Head of caudate nucleus (tissue), 42 donors: ENCODE measurements around the gene SIX2.

Experiments
- DNase-seq, 42 donors: peaks; one replicate each; pipeline versions ENCODE4 v3.0.0 to v3.0.0-alpha.2; 2020 to 2021; ENCODE audit warnings: mixed read lengths in 7 of 42
- intact Hi-C: fragments of 100-400 bp; cut with DNase I; formaldehyde crosslinking; loops from one replicate; pipeline ENCODE4 v1.15.0; 2022

SIX2 gene

DNA sequence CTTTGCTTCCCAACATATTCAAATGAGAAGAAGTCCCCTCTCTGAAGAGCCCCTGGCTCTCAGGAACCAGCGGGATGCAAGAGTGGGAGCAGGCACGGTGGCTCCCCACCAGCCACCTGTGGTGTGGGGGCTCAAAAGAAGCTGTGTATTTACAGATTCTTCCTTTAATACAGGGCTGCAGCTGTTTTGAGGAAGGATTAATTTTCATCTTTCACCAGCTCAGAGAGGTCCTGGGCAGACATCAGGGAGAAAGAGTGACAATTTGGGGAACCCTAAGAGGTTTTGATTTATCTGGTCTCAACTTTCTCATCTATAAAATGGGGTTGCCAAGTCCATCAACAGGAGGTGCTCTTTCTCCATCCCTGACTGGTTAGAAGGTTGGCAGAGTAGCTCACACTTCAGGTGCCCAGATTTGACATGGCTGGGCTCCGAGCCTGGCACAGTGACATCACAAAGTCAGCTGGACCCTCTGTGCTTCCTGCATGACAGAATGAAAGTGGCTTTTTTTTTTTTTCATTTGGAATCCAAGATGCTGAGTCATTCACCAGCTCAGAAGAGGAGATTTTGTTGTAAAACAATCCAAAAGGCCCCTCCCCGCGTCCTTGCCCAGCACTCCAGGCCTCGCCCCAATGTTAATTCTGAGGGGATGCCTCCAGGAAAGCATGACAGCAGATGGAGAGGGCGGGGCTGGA lies 15.5 kb upstream of the SIX2 start:
- intact Hi-C loops = no loop called here
- no peak for DNase-seq

DNA sequence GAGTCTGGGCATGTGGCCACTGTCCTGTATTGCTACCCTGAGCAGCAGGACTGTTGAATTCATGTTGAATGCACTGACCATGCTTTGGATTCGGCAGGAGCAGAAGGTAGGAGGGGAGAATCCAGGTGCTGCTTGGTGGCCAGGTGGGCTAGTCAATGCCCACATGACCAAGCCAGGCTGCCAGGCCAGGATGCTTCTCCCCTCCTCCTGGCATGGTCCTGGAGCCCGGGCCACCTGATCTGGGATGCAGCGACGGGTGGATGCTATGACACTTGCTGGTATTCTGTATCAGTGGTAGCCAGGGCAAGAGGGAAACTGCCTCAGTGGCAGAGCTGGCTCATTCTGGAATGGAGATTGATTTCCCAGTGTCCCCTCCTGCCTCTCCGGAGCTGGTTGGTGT lies 14.8 kb upstream of the SIX2 start:
- intact Hi-C loops = no loop called here
- no peak for DNase-seq

DNA sequence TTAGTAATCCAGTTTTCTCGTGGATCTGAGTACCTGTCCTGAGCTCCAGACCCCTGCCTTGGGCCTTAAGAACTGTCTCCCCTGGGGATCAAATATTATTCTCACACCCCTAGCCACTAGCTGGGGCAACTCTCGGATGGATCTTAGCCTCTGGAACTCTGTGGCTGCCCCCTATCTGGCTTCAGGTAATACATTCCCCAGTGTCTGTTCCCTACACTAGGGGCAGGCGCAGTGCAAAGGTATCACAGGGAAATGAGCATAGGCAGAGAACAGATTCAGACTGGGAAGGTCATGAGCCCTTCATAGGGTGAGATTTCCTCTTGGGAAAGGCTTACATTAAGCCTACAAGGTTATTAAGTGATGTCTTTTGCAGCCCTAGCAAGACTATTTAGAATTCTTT lies 11.2 kb upstream of the SIX2 start:
- no peak for DNase-seq
- intact Hi-C loops = no loop called here

DNA sequence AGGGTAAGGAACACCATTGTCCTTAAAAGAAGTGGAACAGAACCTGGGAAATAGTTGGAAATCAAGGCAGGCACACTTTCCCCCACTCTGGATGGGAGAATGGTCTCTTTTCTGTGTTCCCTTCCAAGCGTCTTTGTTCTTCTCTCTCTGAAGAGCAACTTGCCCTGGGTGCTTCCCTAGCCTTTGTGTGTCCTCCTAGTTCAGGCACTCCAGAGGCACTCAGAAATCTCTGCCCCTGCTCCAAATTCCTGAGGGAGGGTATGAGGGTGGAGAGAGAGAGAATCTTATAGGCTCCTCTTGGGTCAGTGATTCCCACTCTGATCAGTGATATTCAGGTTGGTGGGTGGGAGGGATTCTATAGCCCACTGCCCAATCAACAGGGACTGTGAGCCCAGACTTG lies 8.8 kb upstream of the SIX2 start:
- intact Hi-C loops = no loop called here
- DNase-seq = no peak

DNA sequence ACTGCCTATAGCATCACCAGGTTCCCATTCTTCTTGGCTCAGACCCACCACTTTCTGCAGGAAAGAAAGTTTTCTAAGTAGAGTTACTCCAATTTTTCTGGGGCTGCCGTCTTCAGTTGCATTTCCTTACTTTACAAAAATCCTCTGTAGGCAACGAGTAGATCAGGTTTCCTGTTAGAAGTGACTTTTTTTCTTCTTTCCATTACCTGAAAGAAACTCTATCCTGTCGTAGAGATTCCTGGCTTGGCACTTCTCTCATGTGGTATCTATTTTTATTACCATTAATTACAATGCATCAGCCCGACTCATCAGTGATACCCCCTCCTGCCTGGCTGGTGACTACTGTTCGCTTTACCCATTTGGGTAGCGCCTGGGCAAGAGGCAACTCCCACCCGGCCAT lies 5.6 kb upstream of the SIX2 start:
- DNase-seq = no peak
- intact Hi-C loops = no loop called here

DNA sequence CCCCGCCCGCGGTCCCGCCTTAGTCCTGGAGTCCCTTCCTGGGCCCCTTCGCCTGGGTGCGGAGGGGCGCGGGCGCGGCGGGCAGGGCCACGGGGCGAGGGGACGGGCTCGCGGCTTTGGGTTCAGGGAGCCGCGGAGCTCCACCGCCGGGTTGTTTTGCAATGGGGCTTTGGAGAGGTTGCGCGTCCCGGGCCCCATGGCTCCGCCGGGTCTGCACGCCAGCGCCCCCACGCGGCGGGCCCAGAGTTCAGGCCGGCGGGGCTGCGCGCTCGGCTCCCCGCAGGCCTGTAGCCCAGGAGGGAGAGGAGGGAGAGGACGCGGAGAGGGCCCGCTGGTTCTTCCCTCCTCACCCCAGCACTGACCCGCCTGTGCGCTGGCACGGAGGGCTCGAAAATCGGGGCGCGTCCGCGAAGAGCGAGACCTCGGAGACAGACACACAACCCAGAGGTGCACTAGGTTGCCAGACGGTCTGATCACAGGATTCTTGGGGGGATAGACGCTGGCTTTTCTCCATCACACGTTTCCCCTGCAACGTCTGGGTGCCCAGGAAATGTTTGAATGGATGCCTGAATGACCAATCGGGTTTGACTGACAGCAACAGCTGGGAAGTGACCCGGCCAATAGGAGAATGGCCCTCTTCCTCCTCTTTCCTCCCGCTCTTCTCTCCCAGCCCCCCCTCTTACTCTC lies 4.9 kb upstream of the SIX2 start:
- DNase-seq = peak in 17 of 42 donors; percentile 14 to 59 (median 31)
- intact Hi-C loops = no loop called here

DNA sequence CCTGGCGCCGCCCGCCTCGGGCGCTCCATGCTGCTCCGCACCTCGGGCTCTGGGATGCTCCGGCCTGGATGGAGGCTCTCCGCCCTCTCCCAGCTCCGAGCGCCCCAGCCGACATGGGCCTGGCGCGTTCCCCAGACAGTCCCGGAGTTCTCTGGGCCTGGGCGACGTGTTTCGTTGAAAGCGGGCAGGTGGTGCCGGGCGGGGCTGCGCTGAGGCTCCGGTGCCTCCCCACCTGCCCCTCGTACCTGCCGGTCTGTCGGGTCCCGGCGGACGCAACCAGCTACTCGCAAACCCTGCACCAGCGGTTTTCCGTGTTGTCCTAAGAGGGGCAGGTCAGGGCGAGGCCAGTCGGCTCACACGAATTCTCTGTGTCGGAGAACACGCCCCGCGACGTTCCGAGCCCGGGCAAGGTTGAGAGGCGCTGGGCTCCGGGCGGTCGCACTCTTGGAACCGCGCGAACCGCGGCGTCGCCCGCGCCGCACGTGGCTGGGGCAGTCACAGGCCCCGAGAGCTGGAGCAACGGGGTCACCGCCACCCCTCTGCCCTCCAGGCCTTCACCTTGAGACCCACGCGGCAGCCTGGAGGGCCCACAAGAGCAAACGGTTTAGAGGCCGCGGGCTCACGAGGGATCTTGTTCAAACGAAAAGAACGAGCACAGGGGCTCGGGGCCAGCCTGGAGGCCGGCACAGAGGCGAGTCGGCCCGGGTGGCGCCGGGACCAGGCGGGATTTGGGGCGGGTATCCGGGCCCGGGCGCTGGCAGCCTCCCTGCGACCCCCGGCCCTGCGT lies 4.2 kb upstream of the SIX2 start:
- intact Hi-C loops = no loop called here
- no peak for DNase-seq

DNA sequence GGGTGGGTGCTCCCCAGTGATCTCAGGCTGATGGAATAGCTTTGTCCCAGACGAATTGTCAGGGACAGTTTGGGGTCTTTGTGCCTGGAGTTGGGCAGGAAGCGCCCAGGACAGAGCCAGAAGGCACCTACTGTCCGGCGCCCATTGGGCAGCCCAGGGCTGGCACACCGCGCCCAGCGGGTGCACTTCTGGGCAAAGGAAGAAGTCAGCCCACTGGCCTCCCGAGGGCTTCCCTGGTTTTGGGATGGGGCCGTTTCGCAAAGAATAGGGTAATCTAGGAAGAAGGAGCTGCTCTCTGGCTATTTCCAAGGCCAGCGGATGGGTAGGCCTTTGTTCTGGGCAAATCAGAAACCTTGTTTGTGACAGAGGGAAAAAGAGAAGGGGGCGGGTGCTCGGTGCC lies 3.5 kb upstream of the SIX2 start:
- intact Hi-C loops = no loop called here
- DNase-seq = no peak

DNA sequence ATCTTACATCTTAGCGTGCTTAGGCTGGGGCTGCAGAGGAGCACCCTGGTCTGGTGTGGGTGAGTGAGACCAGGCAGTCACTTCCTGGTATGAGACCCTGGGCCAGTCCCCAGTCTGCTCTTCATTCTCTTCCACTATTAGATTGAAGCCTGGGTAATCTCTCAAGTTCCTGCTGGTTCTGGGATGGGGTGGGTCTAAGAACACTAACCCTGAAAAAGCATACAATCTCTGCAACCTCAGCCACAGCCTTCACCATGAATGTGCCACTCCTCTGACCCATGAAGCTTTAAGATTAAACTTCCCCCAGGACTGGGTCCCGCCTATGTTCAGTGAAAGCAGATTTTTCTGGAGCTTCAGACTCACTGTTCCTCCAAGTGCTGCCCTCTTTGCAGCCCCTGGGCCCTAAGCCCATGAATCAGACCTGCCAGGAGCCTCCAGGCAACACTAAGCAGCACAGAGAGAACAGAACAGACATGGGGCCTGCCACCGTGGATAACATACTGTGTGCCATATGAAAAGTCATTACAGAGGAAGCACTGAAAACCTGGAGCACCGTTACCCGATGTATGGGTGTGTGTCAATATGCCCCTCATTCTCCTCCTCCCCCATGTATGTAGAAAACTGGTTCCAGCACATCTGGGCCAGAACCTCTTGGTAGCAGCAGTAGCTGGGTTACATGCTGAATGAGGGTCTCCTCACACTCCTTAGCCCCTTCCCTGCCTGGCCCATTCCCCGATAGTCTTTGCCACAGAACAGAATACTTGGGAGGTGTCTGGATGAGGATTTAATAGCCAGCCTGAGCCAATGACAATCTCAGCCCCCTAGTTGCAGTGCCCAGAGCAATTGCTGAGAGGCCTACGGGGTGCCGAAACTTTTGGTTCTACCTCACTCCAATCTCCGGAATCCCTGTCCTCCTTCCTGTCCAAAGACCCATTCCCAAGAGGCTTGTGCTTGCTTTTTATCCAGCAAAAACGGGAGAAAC lies 2.7 kb upstream of the SIX2 start:
- intact Hi-C loops = no loop called here
- DNase-seq = no peak

DNA sequence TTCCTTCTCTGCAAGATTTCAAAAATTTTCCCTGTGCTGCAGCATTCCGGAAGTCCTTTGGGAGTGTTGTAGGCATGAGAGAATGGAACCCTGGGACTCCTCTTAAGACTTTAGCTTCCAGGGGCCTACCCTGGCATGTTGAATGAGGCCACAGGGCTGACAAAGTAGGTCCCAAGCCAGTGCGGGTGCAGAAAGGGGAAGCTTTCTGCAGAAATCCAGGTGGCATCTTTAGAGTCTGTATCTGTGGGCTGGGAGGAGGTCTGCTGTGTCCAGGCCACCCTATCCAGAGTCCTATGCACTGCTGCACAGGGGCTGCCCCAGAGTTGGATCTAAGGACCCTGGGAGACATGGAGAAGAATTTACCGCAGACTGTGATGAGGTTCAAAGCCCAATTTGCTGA lies 1.9 kb upstream of the SIX2 start:
- intact Hi-C loops = no loop called here

DNA sequence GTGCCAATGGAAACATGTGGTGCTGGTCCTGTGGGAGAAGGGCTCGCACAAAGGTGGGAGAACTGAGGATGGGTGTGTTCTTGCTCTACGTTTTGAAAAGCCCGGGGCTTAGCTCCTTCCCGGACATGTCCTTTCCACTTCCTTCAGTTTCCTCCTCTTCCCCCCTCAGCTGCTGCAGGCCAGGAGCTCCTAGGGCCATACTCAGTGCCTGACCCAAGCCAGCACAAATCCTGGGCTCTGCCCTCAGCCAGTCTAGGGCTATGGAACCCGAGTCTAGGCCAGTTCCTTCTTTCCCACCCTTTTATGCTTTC lies 1.4 kb upstream of the SIX2 start:
- no peak for DNase-seq
- intact Hi-C loops = no loop called here

More for the DNA sequence above, 1.9 kb upstream of the SIX2 start:
- DNase-seq = no peak

DNA sequence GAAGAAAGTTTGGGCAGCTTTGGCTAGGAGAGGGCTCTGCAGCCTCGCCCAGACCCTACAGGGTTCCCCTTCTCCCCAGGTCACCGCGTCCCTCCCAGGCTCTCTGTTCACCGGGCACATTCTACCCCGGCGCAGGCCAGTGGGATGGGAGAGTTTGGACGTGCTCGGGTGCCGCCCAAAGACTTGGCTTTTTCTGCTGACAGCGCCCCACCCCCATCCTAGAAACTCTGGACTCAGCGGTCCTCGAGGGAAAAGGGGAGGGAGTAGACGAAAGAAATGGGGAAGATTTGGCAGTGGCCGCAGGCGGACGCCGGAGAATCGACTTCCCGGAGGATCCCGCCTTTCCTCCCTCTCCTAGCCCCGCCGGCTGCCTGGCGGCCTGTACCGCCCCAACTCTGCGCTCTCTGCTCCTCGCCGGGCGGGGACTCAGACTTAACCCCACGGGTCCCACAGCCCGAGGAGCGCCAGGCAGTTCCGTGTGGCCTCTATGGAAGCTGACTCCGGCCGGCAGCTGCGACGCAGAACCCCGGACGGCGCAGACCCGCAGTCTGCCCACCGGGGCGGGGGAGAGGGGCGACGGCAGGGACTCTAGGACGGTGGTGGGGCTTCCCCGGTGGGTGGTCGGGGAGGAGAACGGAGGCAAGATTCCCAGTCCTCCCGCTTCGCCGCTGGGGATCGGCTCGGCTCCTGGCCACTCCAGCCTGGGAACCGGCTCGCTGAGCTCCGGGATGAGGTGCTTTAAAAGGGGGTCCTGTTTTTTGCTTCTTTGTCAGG lies 863 bp upstream of the SIX2 start:
- no peak for DNase-seq

DNA sequence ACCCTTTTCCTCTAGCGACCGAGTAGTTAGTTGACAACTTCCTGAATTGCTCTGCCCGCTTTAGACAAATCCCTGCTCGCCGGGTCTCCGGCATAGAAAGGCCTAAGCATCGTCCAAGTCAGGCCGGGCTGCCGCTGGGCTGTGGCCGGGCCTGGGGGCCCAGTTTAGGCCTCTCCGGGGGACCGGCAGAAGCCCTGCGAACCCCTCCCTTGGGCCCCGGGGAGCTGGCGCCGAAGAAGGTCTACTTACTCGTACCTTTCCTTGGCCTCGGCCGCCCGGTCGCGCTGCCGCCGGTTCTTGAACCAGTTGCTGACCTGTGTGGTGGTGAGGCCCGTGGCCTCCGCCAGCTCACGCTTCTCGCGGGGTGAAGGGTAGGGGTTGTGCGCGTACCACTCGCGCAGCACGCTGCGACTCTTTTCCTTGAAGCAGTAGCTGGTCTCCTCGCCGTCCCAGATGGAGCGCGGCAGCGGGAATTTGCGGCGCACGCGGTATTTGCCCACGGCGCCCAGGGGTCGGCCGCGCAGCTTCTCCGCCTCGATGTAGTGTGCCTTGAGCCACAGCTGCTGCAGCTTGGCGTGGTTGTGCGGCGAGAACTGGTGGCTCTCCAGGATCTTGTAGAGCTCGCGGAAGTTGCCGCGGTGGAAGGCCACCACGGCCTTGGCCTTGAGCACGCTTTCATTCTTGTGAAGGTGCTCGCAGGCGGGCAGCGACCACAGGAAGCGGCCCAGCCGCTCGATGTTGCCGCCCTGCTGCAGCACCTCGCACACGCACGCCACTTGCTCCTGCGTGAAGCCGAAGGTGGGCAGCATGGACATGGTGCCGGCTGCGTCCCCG lies 739 bp downstream of the SIX2 start:
- intact Hi-C loops = no loop called here
- no peak for DNase-seq

More for the DNA sequence above, 863 bp upstream of the SIX2 start:
- intact Hi-C loops = no loop called here

DNA sequence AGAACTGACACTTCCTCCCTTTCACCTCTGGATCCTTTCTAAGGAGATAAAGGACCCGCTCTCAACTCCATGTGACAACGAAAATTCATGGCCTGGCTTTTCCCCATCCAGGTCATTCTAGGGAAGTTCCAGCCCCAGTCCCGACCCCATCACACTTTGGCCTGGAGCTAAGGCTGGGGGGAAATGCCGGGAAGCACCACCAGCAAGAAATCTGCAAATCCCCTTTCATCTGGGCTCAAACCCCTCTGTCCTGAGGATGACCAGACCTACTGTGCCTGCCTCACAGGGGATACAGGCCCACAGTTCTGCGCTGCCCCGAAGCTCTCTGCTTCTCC lies 1.3 kb downstream of the SIX2 start:
- intact Hi-C loops = no loop called here
- no peak for DNase-seq

DNA sequence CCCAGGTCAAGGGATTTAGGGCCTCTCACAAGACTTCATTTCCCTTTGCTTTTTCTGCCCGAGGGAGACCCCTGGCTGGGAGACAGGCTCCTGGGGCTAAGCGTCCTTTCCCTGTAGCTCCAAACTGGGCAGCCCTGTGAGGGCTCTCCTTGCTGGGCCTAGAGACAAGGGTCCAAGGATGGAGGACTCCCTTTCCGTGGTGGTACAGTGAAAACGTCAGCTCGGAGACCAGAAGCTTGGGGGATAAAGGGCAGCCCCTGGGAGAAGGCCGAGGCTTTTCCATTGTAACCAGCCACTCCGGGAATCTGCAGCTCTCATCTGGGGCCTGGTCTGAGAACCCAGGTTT lies 2.3 kb downstream of the SIX2 start:
- DNase-seq = no peak
- intact Hi-C loops = no loop called here

DNA sequence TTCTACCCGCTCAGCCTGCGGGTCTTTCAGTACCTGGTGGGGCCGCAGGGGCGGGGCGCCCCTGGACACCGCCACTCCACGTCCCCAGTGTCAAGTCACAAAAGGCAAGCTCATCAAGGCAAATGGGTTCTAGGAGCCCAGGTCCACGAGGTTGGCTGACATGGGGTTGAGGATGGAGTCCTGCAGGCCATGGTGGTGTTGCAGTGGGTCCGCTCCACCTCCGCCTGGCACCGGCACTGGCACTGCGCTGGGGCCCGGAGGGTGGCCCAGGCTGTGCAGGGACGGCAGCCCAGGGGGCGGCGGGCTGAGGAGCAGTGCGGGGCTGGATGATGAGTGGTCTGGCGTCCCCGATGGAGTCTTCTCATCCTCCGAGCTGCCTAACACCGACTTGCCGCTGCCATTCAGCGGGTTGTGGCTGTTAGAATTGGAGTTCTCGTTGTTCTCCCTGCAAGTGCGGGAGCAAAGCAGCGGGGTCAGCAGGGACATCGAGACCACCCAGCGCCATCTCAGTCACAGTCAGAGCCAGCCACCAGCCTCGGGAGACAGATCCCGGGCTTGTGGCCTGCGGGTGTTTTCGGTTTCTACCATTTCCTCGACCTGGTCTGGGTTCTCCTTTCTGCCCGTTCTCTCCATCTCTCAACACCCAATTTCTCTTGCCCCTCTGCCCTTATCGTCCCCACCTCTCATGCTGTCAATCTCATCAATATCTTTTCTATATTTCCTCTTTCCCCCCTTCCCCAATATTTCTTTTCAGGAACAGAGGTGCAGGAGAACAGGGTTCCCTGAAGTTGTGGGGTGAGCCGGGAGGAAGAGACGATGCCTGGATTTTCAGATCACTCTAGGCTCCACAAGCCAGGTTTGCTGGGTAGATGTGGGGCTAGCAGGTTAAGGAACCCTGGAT lies 3.0 kb downstream of the SIX2 start:
- DNase-seq = no peak

More for the DNA sequence above, 3.0 kb downstream of the SIX2 start:
- intact Hi-C loops = no loop called here
